PC-3 (cell line): ENCODE results near the gene PTPN1.

Experiments
- CTCF ChIP-seq: fragments of 300-600 bp; sonication (generic); conservative IDR thresholded peaks from 2 replicates; pipeline ENCODE4 v1.5.1; 2017; ENCODE audit warnings: antibody characterized with exemption, low read depth, mild to moderate bottlenecking, low read length
- EZH2 ChIP-seq: fragments of 300-600 bp; sonication (generic); IDR thresholded peaks from one replicate; pipeline ENCODE4 v1.6.1; 2017; ENCODE audit warnings: antibody characterized with exemption, mild to moderate bottlenecking, low read length; ENCODE audit not compliant: unreplicated experiment

GRCh38 chr20:50621068-50621665, 111.0 kb downstream of the PTPN1 start:
- TF ChIP-seq CTCF (no peak), EZH2 (no peak)
